ENCODE data around the gene PLEKHA6.
A peak's percentile ranks its signal among the peaks of the same experiment; 100 is the strongest.

The PLEKHA6 gene

DNA sequence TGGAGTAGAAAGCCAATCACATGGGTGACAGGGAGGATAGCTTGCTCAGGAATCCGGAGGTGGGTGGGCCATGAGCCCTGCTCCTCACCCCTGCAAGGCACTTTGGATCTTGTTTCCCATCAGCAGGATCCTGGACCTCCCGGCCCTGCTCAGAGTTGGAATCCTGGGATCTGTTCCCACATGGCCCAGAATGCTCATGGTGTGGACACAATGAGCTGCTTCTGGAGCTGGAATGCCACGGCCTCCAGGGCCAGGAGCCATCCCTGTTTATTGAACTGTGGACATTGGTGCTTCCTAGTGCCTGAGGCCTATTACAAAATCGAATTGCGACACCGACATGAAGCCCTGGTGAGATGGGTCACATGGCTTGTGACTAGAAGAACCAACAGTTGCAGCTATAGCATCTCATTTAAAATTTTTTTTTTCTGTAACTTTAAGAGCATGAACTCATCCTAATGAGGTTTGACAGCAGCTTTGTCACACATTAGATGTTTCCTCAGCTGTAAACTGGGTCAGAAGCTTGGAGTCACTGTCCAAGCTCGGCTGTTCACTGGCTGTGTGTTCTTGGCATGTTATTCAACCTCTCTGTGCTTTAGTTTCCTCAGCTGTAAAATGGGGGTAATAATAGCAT lies 105.6 kb downstream of the PLEKHA6 start:
- TF ChIP-seq, protein P1, sequence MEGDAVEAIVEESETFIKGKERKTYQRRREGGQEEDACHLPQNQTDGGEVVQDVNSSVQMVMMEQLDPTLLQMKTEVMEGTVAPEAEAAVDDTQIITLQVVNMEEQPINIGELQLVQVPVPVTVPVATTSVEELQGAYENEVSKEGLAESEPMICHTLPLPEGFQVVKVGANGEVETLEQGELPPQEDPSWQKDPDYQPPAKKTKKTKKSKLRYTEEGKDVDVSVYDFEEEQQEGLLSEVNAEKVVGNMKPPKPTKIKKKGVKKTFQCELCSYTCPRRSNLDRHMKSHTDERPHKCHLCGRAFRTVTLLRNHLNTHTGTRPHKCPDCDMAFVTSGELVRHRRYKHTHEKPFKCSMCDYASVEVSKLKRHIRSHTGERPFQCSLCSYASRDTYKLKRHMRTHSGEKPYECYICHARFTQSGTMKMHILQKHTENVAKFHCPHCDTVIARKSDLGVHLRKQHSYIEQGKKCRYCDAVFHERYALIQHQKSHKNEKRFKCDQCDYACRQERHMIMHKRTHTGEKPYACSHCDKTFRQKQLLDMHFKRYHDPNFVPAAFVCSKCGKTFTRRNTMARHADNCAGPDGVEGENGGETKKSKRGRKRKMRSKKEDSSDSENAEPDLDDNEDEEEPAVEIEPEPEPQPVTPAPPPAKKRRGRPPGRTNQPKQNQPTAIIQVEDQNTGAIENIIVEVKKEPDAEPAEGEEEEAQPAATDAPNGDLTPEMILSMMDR (IDR thresholded peaks at IDR 0.05; ENCODE audit: low read depth, low read length), result no peak
- peak; percentile 72 for DNase-seq (ENCODE audit: extremely low read depth, low read depth)

DNA sequence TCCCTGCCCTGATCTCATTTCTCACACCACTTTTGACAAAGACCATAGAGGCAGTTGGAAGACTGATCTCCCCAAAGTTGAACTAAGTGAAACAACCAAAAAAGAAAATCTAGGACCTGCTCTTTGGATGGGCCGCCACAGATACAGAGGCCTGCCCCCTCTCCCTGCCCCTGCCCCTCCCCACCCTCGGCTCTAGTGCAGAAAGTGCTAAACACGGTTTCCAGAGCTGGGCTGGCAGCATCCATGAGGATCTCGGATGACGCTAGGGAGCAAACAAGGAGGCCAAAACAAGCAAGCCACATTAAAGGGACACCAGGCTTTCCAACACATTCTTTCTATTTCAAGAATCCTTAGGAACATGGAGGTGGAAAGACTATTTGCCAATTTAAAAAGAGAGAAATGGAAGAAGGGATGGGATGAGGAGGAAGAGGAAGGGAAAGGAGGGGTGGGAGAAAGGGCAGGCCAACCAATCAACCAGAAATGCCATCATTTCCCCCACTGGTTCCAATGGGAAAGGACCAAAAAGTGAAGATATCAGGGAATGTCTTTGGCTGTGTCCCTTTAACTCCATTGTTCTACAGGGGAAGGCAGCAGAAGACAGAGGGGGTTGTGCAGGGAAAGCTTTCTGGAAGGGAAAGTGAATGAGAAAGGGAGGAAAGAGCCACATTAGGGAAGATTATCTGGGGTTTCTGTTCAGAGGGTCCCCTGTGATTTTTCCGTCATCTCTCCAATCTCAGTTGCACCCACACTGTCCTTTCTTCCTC lies 107.6 kb downstream of the PLEKHA6 start:
- TF ChIP-seq, protein P1 (IDR thresholded peaks at IDR 0.05; ENCODE audit: low read depth, low read length), result no peak
- DNase-seq (ENCODE audit: extremely low read depth, low read depth), result no peak

- TF ChIP-seq, protein P1 (IDR thresholded peaks at IDR 0.05; ENCODE audit: low read depth, low read length), result no peak
- DNase-seq (ENCODE audit: extremely low read depth, low read depth), result no peak
Measured at GRCh38 chr1:204251286-204251685, 108.4 kb downstream of the PLEKHA6 start.

- TF ChIP-seq, protein P1 (IDR thresholded peaks at IDR 0.05; ENCODE audit: low read depth, low read length), result no peak
- DNase-seq (ENCODE audit: extremely low read depth, low read depth), result no peak
Measured at GRCh38 chr1:204250428-204251030, 109.2 kb downstream of the PLEKHA6 start.

DNA sequence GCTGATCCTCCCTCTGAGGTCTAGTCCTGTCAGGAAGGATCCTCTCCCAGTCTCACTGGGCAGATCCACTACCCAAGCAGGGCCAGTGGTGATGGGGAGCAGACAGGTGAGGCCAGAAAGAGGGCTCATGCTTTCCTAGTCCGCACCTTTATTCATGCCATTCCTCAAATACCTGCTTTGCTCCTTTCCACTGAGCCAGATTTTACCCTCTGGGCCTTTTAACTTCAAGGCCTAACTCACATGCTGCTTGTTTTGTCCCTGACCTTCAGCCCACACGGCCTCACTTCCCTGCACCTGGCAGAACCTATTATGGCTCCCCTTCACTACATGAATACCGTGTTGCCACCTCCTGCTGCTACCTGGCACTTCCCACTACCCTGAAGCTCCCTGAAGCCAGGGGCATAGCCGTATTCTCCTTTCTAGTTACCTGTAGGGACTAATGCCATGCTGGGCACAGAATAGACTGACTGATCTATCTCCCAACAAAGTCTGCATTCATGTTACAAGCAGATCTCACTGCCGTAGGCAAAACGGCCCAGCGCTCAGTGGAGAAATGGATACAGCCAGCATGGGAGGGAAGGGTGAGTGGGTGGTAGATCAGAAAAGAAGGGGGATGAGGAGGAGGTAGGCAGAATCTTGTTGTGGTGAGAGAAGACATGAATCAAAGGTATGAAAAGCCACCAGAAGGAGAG lies 109.8 kb downstream of the PLEKHA6 start:
- DNase-seq (ENCODE audit: extremely low read depth, low read depth), result no peak
- TF ChIP-seq, protein P1 (IDR thresholded peaks at IDR 0.05; ENCODE audit: low read depth, low read length), result no peak

DNA sequence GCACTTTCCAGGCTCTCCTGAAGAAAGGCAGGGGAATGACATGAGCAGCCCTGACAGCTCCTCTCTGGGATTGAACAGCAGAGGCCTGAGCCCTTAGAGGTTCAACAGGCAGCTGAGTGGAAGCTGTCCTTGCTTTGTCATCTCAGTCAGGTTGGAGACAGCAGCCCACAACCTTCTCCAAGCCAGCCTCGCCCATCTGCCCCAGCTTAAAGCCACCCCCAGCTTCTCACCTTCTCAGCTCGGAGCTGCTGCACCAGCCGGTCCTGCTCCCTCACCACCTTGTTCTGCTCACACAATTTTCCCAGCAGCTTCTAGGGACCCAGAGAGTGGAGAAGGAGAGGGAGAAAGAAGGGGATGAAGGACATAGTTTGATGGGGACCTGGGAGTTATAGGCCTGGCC lies 110.8 kb downstream of the PLEKHA6 start:
- no peak for DNase-seq (ENCODE audit: extremely low read depth, low read depth)
- TF ChIP-seq, protein P1 (IDR thresholded peaks at IDR 0.05; ENCODE audit: low read depth, low read length), result no peak
